Transverse colon (tissue), 3 donors: ENCODE results near the gene KSR1.

Source experiments
- EP300 ChIP-seq: sonication (generic); formaldehyde crosslinking; IDR thresholded peaks from one replicate; pipeline ENCODE4 v1.6.1; 2017; ENCODE audit warnings: antibody characterized with exemption, low read depth
- TF ChIP-seq, protein P1 (sequence below), 5 experiments: fragments of 200-600 bp in 3 of 5; fragments of 450-650 bp in 2 of 5; sonication (generic) in 3 of 5; IDR thresholded peaks; 1 replicate in 2 of 5; 2 replicates in 3 of 5; pipeline ENCODE4 v1.5.1; 2016 to 2017; ENCODE audit warnings: antibody characterized with exemption in 5 of 5, inconsistent platforms in 3 of 5, mild to moderate bottlenecking in 2 of 5, moderate library complexity in 1 of 5

DNA sequence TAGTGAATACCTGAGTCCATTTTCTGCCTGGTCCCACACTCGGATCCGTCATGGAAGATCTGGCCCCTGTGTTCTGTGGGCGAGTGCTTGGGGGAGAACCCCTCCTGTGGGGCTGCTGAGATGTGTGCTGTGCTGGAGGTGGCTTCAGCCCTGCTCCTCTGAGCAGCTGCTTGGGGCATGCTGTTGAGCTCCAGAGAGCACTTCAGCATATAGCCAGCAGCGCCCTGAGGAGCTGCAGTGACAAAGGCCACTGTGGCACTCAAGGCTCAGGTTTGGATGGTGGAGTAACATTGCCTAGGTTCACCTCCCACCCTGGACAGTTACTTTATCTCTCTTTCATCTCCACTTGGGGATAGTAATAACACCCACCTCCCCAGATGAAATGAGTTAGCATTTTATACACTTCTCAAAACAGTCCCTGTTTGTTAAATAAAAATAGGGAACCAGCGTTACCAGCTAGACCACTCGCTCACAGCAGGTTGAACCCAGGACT is 75.3 kb downstream of the KSR1 start:
- TF ChIP-seq, protein P1, sequence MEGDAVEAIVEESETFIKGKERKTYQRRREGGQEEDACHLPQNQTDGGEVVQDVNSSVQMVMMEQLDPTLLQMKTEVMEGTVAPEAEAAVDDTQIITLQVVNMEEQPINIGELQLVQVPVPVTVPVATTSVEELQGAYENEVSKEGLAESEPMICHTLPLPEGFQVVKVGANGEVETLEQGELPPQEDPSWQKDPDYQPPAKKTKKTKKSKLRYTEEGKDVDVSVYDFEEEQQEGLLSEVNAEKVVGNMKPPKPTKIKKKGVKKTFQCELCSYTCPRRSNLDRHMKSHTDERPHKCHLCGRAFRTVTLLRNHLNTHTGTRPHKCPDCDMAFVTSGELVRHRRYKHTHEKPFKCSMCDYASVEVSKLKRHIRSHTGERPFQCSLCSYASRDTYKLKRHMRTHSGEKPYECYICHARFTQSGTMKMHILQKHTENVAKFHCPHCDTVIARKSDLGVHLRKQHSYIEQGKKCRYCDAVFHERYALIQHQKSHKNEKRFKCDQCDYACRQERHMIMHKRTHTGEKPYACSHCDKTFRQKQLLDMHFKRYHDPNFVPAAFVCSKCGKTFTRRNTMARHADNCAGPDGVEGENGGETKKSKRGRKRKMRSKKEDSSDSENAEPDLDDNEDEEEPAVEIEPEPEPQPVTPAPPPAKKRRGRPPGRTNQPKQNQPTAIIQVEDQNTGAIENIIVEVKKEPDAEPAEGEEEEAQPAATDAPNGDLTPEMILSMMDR (IDR thresholded peaks at IDR 0.05): no peak
- no peak for TF ChIP-seq EP300
